Neural crest cell (in vitro differentiated cells): ENCODE measurements around the gene RRP15. TPM values are rescaled to one million over a fixed set of nuclear protein-coding genes. Genes with fewer than 3 reads are reported as not detected.

Source experiments
- DNase-seq: peaks from one replicate; pipeline ENCODE4 v3.0.0; 2021; ENCODE audit warnings: low read depth, mixed read lengths, low spot score
- H3K27ac Mint-ChIP-seq: one replicate; pipeline ENCODE4 v1.8.0; 2021; ENCODE audit warnings: mild to moderate bottlenecking, mixed read lengths; ENCODE audit not compliant: unreplicated experiment
- H3K27me3 Mint-ChIP-seq: 2 replicates; pipeline ENCODE4 v1.8.0; 2021; ENCODE audit warnings: low read depth, mild to moderate bottlenecking, mixed read lengths
- H3K36me3 Mint-ChIP-seq: 2 replicates; pipeline ENCODE4 v1.8.0; 2021; ENCODE audit warnings: low read depth, mild to moderate bottlenecking, mixed read lengths
- H3K4me1 Mint-ChIP-seq: 2 replicates; pipeline ENCODE4 v1.8.0; 2021; ENCODE audit warnings: mixed read lengths
- H3K4me3 Mint-ChIP-seq: one replicate; pipeline ENCODE4 v1.8.0; 2021; ENCODE audit warnings: mild to moderate bottlenecking, mixed read lengths
- H3K9me3 Mint-ChIP-seq: 2 replicates; pipeline ENCODE4 v1.8.0; 2021; ENCODE audit warnings: mixed read lengths
- CTCF ChIP-seq: fragments of 200-600 bp; sonication (generic); conservative IDR thresholded peaks from 2 replicates; pipeline ENCODE4 v1.5.0; 2021; ENCODE audit warnings: antibody characterized with exemption, mild to moderate bottlenecking
- total RNA-seq: library from RNA; stranded (reverse); gene quantifications from 2 replicates; pipeline ENCODE4 v1.2.1, GENCODE V29; 2021

RRP15 gene
- total RNA-seq, 1 donor from 2014 or later: 34.9 TPM

GRCh38 chr1:218362418-218363076 lies 77.5 kb downstream of the RRP15 start:
- TF ChIP-seq CTCF: no peak
- Mint-ChIP-seq H3K27ac (no peak overlapping the region), H3K4me3 (no peak overlapping the region), H3K4me1 (peaks cover 15% of the 10 kb centered on the region), H3K36me3 (no peaks in the 10 kb centered on the region), H3K9me3 (no peaks in the 10 kb centered on the region), H3K27me3 (no peaks in the 10 kb centered on the region)
- DNase-seq: no peak

GRCh38 chr1:218363141-218363540 lies 78.0 kb downstream of the RRP15 start:
- no peaks in the 10 kb centered on the region for H3K36me3 Mint-ChIP-seq
- no peaks in the 10 kb centered on the region for H3K9me3 Mint-ChIP-seq
- no peak overlapping the region for H3K27ac Mint-ChIP-seq
- DNase-seq: no peak
- H3K4me3 Mint-ChIP-seq: no peak overlapping the region
- peaks cover 15% of the 10 kb centered on the region for H3K4me1 Mint-ChIP-seq
- no peak for TF ChIP-seq CTCF
- H3K27me3 Mint-ChIP-seq: no peaks in the 10 kb centered on the region

GRCh38 chr1:218364028-218364710 lies 79.1 kb downstream of the RRP15 start:
- no peak overlapping the region for H3K27ac Mint-ChIP-seq
- H3K27me3 Mint-ChIP-seq: no peaks in the 10 kb centered on the region
- TF ChIP-seq CTCF: no peak
- H3K4me1 Mint-ChIP-seq: peaks cover 15% of the 10 kb centered on the region
- H3K4me3 Mint-ChIP-seq: no peak overlapping the region
- H3K36me3 Mint-ChIP-seq: peaks cover 3% of the 10 kb centered on the region
- H3K9me3 Mint-ChIP-seq: no peaks in the 10 kb centered on the region
- no peak for DNase-seq

- Mint-ChIP-seq H3K4me3 (no peak overlapping the region), H3K4me1 (peaks cover 25% of the 10 kb centered on the region), H3K9me3 (no peaks in the 10 kb centered on the region), H3K27me3 (no peaks in the 10 kb centered on the region), H3K27ac (no peak overlapping the region), H3K36me3 (peaks cover 6% of the 10 kb centered on the region)
- DNase-seq: no peak
- TF ChIP-seq CTCF: no peak
Measured at GRCh38 chr1:218365226-218365999, 80.3 kb downstream of the RRP15 start.

- no peak for TF ChIP-seq CTCF
- H3K9me3 Mint-ChIP-seq: no peaks in the 10 kb centered on the region
- peaks cover 6% of the 10 kb centered on the region for H3K36me3 Mint-ChIP-seq
- H3K27ac Mint-ChIP-seq: no peak overlapping the region
- DNase-seq: no peak
- H3K27me3 Mint-ChIP-seq: no peaks in the 10 kb centered on the region
- no peak overlapping the region for H3K4me3 Mint-ChIP-seq
- H3K4me1 Mint-ChIP-seq: peaks cover 27% of the 10 kb centered on the region
Measured at GRCh38 chr1:218366322-218367052, 81.4 kb downstream of the RRP15 start.
